VCaP (cell line): ENCODE measurements around the gene CC2D1A.
"Not testable (repeated sequence)": the region's sequence is repeated elsewhere in the genome, so short reads cannot be mapped to it uniquely, and the experiment has no call there.

Experiments
- H3K27ac ChIP-seq: fragments of 450-650 bp; 2 replicates; pipeline ENCODE4 v1.5.1; 2017
- CTCF ChIP-seq: fragments of 450-650 bp; conservative IDR thresholded peaks from 2 replicates; pipeline ENCODE4 v1.5.1; 2017; ENCODE audit warnings: mild to moderate bottlenecking, moderate library complexity

The CC2D1A gene

GRCh38 chr19:13965377-13965896 lies 59.4 kb downstream of the CC2D1A start:
- no peak for TF ChIP-seq CTCF
- no peak overlapping the region for H3K27ac ChIP-seq

- H3K27ac ChIP-seq, result no peak overlapping the region
Observed at GRCh38 chr19:13965926-13966683, 60.1 kb downstream of the CC2D1A start.

GRCh38 chr19:13966684-13967128 lies 60.7 kb downstream of the CC2D1A start:
- TF ChIP-seq CTCF, result no peak
- no peak overlapping the region for H3K27ac ChIP-seq

More at GRCh38 chr19:13965926-13966683, 60.1 kb downstream of the CC2D1A start:
- no peak for TF ChIP-seq CTCF

- H3K27ac ChIP-seq, result not testable (repeated sequence)
Observed at GRCh38 chr19:13967206-13967605, 61.2 kb downstream of the CC2D1A start.

- no peak overlapping the region for H3K27ac ChIP-seq
- no peak for TF ChIP-seq CTCF
Observed at GRCh38 chr19:13968383-13968935, 62.5 kb downstream of the CC2D1A start.

- no peak for TF ChIP-seq CTCF
- no peak overlapping the region for H3K27ac ChIP-seq
Observed at GRCh38 chr19:13968999-13969398, 63.0 kb downstream of the CC2D1A start.

GRCh38 chr19:13969897-13970296 lies 63.9 kb downstream of the CC2D1A start:
- TF ChIP-seq CTCF, result no peak

GRCh38 chr19:13971868-13972267 lies 65.9 kb downstream of the CC2D1A start:
- not testable (repeated sequence) for H3K27ac ChIP-seq

More at GRCh38 chr19:13969897-13970296, 63.9 kb downstream of the CC2D1A start:
- no peak overlapping the region for H3K27ac ChIP-seq
